NCI-H1930 (cell line): ENCODE data around the gene MORN3.
"Not testable (repeated sequence)": the region's sequence is repeated elsewhere in the genome, so short reads cannot be mapped to it uniquely, and the experiment has no call there.

Source experiments
- DNase-seq, 2 experiments: peaks; one replicate each; lab custom pipeline; 2025; lab: John Stamatoyannopoulos, UW

The MORN3 gene

GRCh38 chr12:121638298-121639202 is 30.9 kb downstream of the MORN3 start:
- DNase-seq, result no peak

- DNase-seq, result no peak
Observed at GRCh38 chr12:121637231-121637914, 32.1 kb downstream of the MORN3 start.

- no peak for DNase-seq
Observed at GRCh38 chr12:121634836-121635235, 34.6 kb downstream of the MORN3 start.

GRCh38 chr12:121633833-121634196 is 35.6 kb downstream of the MORN3 start:
- not testable (repeated sequence) for DNase-seq

GRCh38 chr12:121632069-121632970 is 37.1 kb downstream of the MORN3 start:
- DNase-seq, result no peak

- no peak for DNase-seq
Observed at GRCh38 chr12:121630791-121631355, 38.6 kb downstream of the MORN3 start.

GRCh38 chr12:121628536-121628935 is 40.9 kb downstream of the MORN3 start:
- DNase-seq, result no peak

GRCh38 chr12:121628037-121628436 is 41.4 kb downstream of the MORN3 start:
- no peak for DNase-seq

GRCh38 chr12:121626853-121627640 is 42.4 kb downstream of the MORN3 start:
- no peak for DNase-seq

- DNase-seq, result peak; percentile 88 to 95
Observed at GRCh38 chr12:121626087-121626852, 43.2 kb downstream of the MORN3 start, which contains the start of gene ORAI1. Gene ORAI1, plus strand, starts transcription at chr12:121626530.

GRCh38 chr12:121620333-121620891 is 49.0 kb downstream of the MORN3 start:
- no peak for DNase-seq

- DNase-seq, result no peak
Observed at GRCh38 chr12:121618659-121619233, 50.7 kb downstream of the MORN3 start.

- DNase-seq, result no peak
Observed at GRCh38 chr12:121614872-121615467, 54.5 kb downstream of the MORN3 start.

GRCh38 chr12:121613462-121613861 is 56.0 kb downstream of the MORN3 start:
- no peak for DNase-seq

GRCh38 chr12:121611306-121611705 is 58.1 kb downstream of the MORN3 start:
- DNase-seq, result no peak

GRCh38 chr12:121610239-121611149 is 59.0 kb downstream of the MORN3 start:
- DNase-seq, result no peak

GRCh38 chr12:121608301-121608700 is 61.2 kb downstream of the MORN3 start:
- DNase-seq, result no peak

GRCh38 chr12:121603581-121603980 is 65.9 kb downstream of the MORN3 start:
- no peak for DNase-seq
